Right lobe of liver (tissue), 6 donors: ENCODE data around the gene PATL1. TPM values are rescaled to one million over a fixed set of nuclear protein-coding genes. Genes with fewer than 3 reads are reported as not detected.
A peak's percentile ranks its signal among the peaks of the same experiment; 100 is the strongest.

Experiments used
- ATAC-seq, 4 donors: fragments of 200-7000 bp; cut with Tn5 transposase; one replicate each; pipeline ENCODE4 v1.9.1; 2020; ENCODE audit warnings: mild to moderate bottlenecking in 4 of 4, moderate library complexity in 4 of 4
- DNase-seq, 3 donors: peaks; one replicate each; pipeline ENCODE4 v3.0.0-alpha.2; 2020
- H3K27ac ChIP-seq, 3 donors: fragments of 200-600 bp; one replicate each; pipeline ENCODE4 v1.8.0; 2022
- H3K27me3 ChIP-seq, 2 donors: fragments of 200-600 bp; one replicate each; pipeline ENCODE4 v1.8.0; 2022
- H3K36me3 ChIP-seq, 4 donors: fragments of 200-600 bp; sonication (generic) in 1 of 4; one replicate each; pipeline versions ENCODE4 v1.5.1 to v1.8.0; 2017 to 2022; ENCODE audit warnings: control low read depth in 1 of 4
- H3K4me1 ChIP-seq, 4 donors: fragments of 200-600 bp; sonication (generic) in 1 of 4; one replicate each; pipeline versions ENCODE4 v1.5.1 to v1.8.0; 2017 to 2022; ENCODE audit warnings: control low read depth in 1 of 4
- H3K4me3 ChIP-seq, 3 donors: fragments of 200-600 bp; one replicate each; pipeline ENCODE4 v1.8.0; 2022
- H3K9me3 ChIP-seq, 4 donors: fragments of 200-600 bp; sonication (generic) in 1 of 4; one replicate each; pipeline versions ENCODE4 v1.5.1 to v1.8.0; 2017 to 2022; ENCODE audit warnings: control low read depth in 1 of 4
- POLR2A ChIP-seq: fragments of 450-650 bp; IDR thresholded peaks from one replicate; pipeline ENCODE4 v1.6.1; 2017; ENCODE audit warnings: antibody characterized with exemption, mild to moderate bottlenecking
- WGBS: methylation state at CpG from one replicate; pipeline ENCODE4 v1.1.6; 2018; ENCODE audit warnings: low coverage, low lambda C conversion rate; ENCODE audit not compliant: insufficient coverage; ENCODE audit errors: missing lambda C conversion rate; 5-methylcytosine and 5-hydroxymethylcytosine counted together
- intact Hi-C, 2 donors: fragments of 100-400 bp; cut with DNase I; formaldehyde crosslinking; loops; one replicate each; pipeline versions ENCODE4 v1.11.2 to v1.14.1; 2022
- total RNA-seq, 6 experiments: library from RNA; depleted of rRNA in 2 of 6; stranded (reverse); fragments of >200 nt in 2 of 6; fragmentation: NEBNext Ultra II Directional in 3 of 6; extraction: Animal tissue kit (Norgen Biotek cat#: 25700) in 3 of 6; gene quantifications; one replicate each; pipeline versions ENCODE4 v1.1.0 to v1.2.4, GENCODE V29; 2016 to 2023
- TF ChIP-seq, protein P1 (sequence below), 4 donors: fragments of 200-600 bp in 3 of 4; fragments of 450-650 bp in 1 of 4; IDR thresholded peaks; one replicate each; pipeline versions ENCODE4 v1.5.1 to v1.8.0; 2016 to 2022; ENCODE audit warnings: antibody characterized with exemption in 4 of 4, mild to moderate bottlenecking in 2 of 4
- donor health status: DM: no; HTN: yes; CAD: no.
- donor health status: DM: no; HTN: no; CAD: no.
- donor health status: DM: no; HTN: no; CAD: no.
- donor health status: DM: no; HTN: yes; CAD: no.
- donor health status: DM: no; HTN: yes; CAD: no.

PATL1 gene
- total RNA-seq, 6 experiments from 2014 or later: 13.8 to 27.6 (median 21.1) TPM

DNA sequence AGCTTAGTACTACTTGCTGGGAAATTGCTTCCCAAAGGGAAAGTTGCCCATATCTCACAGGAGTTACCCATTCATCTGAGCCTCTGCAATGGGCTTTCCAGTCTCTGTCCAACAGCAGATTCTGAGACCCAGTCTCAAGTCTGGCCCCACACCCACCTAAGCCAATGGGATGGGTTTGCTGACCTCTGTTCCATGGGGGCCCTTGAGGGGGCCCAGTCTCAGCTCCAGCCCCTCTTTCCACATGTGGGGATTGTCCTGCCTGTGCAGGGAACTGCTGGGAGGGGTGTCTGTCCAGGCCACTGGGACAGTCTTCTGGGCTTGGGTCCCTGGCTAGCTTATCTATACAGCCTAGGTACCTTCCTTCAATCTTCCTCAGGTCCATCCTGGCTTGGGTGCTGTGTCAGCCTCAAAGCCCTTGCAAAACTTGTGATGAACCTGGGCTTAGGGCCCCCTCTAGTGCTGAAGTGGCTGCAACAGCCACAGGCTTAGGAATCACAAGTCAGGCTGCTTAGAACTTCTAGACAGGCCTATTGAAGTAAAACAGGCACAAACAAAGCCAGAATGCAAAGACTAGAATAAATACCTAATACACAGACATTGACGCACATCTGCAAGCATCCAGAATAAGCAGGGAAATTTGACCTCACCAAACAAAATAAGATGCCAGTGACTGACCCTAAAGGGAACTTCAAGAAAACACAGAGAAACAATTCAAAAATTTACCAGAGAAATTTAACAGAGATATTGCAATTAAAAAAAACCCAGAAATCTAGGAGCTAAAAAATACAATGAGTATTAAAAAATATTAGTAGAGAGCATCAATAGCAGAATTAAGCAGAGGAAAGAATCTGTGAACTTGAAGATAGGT is 11.7 kb upstream of the PATL1 start:
- TF ChIP-seq, protein P1, sequence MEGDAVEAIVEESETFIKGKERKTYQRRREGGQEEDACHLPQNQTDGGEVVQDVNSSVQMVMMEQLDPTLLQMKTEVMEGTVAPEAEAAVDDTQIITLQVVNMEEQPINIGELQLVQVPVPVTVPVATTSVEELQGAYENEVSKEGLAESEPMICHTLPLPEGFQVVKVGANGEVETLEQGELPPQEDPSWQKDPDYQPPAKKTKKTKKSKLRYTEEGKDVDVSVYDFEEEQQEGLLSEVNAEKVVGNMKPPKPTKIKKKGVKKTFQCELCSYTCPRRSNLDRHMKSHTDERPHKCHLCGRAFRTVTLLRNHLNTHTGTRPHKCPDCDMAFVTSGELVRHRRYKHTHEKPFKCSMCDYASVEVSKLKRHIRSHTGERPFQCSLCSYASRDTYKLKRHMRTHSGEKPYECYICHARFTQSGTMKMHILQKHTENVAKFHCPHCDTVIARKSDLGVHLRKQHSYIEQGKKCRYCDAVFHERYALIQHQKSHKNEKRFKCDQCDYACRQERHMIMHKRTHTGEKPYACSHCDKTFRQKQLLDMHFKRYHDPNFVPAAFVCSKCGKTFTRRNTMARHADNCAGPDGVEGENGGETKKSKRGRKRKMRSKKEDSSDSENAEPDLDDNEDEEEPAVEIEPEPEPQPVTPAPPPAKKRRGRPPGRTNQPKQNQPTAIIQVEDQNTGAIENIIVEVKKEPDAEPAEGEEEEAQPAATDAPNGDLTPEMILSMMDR (IDR thresholded peaks at IDR 0.05): peak; percentile 81 to 90 (median 85)
- TF ChIP-seq POLR2A: no peak
- ATAC-seq: peak; percentile 98 to 100 (median 99)
- intact Hi-C loops: loop anchor here in 1 of 2 donors (10.0 kb wide), 1 partner anchor 146 kb away; no protein-coding TSS in a partner anchor

DNA sequence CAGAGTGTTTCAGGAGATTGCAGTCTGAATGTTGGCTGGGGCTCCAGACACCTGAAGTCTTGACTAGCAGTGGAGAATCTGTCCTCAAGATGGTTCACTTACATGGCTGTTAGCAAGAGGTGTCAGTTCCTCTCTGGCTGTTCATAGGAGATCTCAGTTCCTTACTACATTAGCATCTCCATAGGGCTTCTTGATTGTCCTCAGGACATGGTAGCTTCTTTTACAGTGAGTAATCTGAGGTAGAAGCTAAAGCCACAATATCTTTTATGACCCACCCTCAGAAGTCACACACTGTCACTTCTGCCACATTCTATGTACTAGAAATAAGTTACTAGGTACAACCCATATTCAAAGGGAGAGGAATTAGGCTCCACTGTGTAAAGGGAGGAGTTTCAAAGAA is 10.5 kb upstream of the PATL1 start:
- TF ChIP-seq POLR2A: no peak
- TF ChIP-seq, protein P1 (IDR thresholded peaks at IDR 0.05): no peak
- Histone ChIP-seq H3K27me3 (no peaks in the 10 kb centered on the region), H3K36me3 (no peaks in the 10 kb centered on the region)

More for the DNA sequence above, 11.7 kb upstream of the PATL1 start:
- no peaks in the 10 kb centered on the region for H3K9me3 ChIP-seq
- no peak overlapping the region for H3K27ac ChIP-seq
- H3K4me3 ChIP-seq: no peak overlapping the region
- H3K4me1 ChIP-seq: peaks cover 0 to 10% (median 0%) of the 10 kb centered on the region in 4 donors
- no peaks in the 10 kb centered on the region for H3K27me3 ChIP-seq
- WGBS: 13% methylated on average over 1 of the region's 1 CpG
- peak; percentile 62 to 81 (median 73) for DNase-seq
- H3K36me3 ChIP-seq: no peaks in the 10 kb centered on the region

DNA sequence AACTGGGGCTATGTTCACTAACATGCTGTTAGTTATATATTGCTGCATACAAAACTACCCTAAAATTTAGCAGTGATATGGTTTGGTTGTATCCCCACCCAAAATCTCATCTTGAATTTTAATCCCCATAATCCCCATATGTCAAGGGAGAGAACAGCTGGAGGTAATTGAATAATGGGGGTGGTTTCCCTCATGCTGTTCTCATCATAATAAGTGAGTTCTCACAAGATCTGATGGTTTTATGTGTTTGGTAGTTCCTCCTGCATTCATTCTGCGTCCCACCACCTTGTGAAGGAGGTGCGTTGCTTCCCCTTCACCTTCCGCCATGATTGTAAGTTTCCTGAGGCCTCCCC is 10.0 kb upstream of the PATL1 start:
- no peak for TF ChIP-seq POLR2A
- TF ChIP-seq, protein P1 (IDR thresholded peaks at IDR 0.05): no peak
- Histone ChIP-seq H3K9me3 (no peaks in the 10 kb centered on the region), H3K27ac (no peak overlapping the region), H3K4me1 (peaks cover 2 to 23% (median 5%) of the 10 kb centered on the region in 4 donors), H3K27me3 (no peaks in the 10 kb centered on the region), H3K4me3 (no peak overlapping the region), H3K36me3 (no peaks in the 10 kb centered on the region)
- WGBS: 90% methylated on average over 3 of the region's 3 CpGs
- ATAC-seq: no peak
- DNase-seq: no peak
- intact Hi-C loops: no loop called here

More for the DNA sequence above, 10.5 kb upstream of the PATL1 start:
- DNase-seq (no peak), ATAC-seq (no peak)
- no peaks in the 10 kb centered on the region for H3K9me3 ChIP-seq
- peaks cover 0 to 19% (median 4%) of the 10 kb centered on the region in 4 donors for H3K4me1 ChIP-seq
- no peak overlapping the region for H3K4me3 ChIP-seq
- intact Hi-C loops: no loop called here
- no peak overlapping the region for H3K27ac ChIP-seq

DNA sequence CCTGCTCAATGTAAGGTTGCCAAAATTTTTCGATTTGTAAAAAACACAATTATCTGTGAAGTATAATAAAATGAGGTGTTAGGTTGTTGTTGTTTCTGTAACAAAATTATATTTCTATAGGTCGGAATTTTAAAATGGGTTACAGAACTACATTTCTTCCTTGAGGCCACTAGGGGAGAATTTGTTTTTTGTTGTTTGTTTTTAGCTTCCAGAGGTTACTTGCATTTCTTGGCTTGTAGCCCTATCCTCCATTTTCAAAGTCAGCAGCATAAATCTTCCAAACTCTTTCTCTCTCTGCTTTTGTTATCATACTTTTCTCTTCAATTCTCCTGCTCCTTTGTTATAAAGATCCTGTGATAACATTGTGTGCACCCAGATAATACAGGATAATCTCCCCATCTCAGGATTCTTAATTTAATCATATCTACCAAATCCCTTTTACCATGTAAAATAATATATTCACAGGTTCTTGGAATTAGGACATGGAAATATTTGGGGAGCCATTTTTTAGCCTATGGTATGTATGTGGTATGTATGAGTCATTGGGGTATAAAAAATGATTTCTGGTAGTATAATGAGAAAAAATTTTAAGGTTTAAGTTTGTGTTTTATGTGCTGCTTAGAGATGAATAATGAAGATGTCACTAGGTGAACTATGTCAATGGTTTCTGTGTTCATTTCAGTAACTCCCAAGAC is 9.4 kb upstream of the PATL1 start:
- Histone ChIP-seq H3K4me3 (no peak overlapping the region), H3K27me3 (no peaks in the 10 kb centered on the region), H3K4me1 (peaks cover 2 to 28% (median 8%) of the 10 kb centered on the region in 4 donors), H3K27ac (no peak overlapping the region), H3K9me3 (no peaks in the 10 kb centered on the region), H3K36me3 (no peaks in the 10 kb centered on the region)
- intact Hi-C loops: no loop called here
- 87% methylated on average over 2 of the region's 2 CpGs for WGBS
- ATAC-seq: no peak
- no peak for DNase-seq
- TF ChIP-seq, protein P1 (IDR thresholded peaks at IDR 0.05): no peak
- no peak for TF ChIP-seq POLR2A
